NCI-H2029 treated with DMSO at 0.1 percent for 48 hours (cell line): ENCODE results near the gene CATSPERD.
A peak's percentile ranks its signal among the peaks of the same experiment; 100 is the strongest.

Experiments
- DNase-seq: peaks from one replicate; lab custom pipeline; 2025; lab: John Stamatoyannopoulos, UW

The CATSPERD gene

GRCh38 chr19:5719961-5720790, at the start of gene CATSPERD, which contains the start of gene LONP1:
Gene CATSPERD, plus strand, starts transcription at chr19:5720637. Its CDS starts 101 bp downstream, at chr19:5720738.
Gene LONP1, minus strand, starts transcription at chr19:5720146. Its CDS starts 14 bp downstream, at chr19:5720132.
- DNase-seq = peak; percentile 91

GRCh38 chr19:5671600-5671999, 48.8 kb upstream of the CATSPERD start:
- no peak for DNase-seq

- no peak for DNase-seq
These were observed 47.6 kb upstream of the CATSPERD start for GRCh38 chr19:5672708-5673459.

- DNase-seq = no peak
These were observed 46.7 kb upstream of the CATSPERD start for GRCh38 chr19:5673752-5674151.

GRCh38 chr19:5674714-5675113, 45.7 kb upstream of the CATSPERD start:
- DNase-seq = no peak

GRCh38 chr19:5676105-5676771, 44.2 kb upstream of the CATSPERD start:
- DNase-seq = no peak

GRCh38 chr19:5676772-5677105, 43.7 kb upstream of the CATSPERD start:
- no peak for DNase-seq

- no peak for DNase-seq
These were observed 43.3 kb upstream of the CATSPERD start for GRCh38 chr19:5677136-5677535.

GRCh38 chr19:5677580-5677979, 42.9 kb upstream of the CATSPERD start:
- no peak for DNase-seq

- no peak for DNase-seq
These were observed 42.2 kb upstream of the CATSPERD start for GRCh38 chr19:5678071-5678718.

- DNase-seq = no peak
These were observed 41.0 kb upstream of the CATSPERD start for GRCh38 chr19:5679289-5680083.

GRCh38 chr19:5680084-5680436, 40.4 kb upstream of the CATSPERD start:
- DNase-seq = no peak

- peak; percentile 93 for DNase-seq
These were observed 39.7 kb upstream of the CATSPERD start, which contains the start of the genes HSD11B1L and MICOS13 for GRCh38 chr19:5680437-5681368. Gene HSD11B1L, plus strand, starts transcription at chr19:5681027. Its CDS starts 3,806 bp downstream, at chr19:5684833. Gene MICOS13, minus strand, starts transcription at chr19:5680516. Its CDS starts 30 bp downstream, at chr19:5680486.

- no peak for DNase-seq
These were observed 38.9 kb upstream of the CATSPERD start for GRCh38 chr19:5681391-5682106.

- DNase-seq = no peak
These were observed 38.3 kb upstream of the CATSPERD start for GRCh38 chr19:5682107-5682482.

- DNase-seq = no peak
These were observed 37.1 kb upstream of the CATSPERD start for GRCh38 chr19:5683177-5683886.

GRCh38 chr19:5684694-5685430, 35.6 kb upstream of the CATSPERD start:
- no peak for DNase-seq

- DNase-seq = no peak
These were observed 34.2 kb upstream of the CATSPERD start for GRCh38 chr19:5686326-5686646.
